Body of pancreas (tissue), 4 donors: ENCODE data around the gene TRMT1.

ENCODE experiments used
- CTCF ChIP-seq, 7 experiments: fragments of 450-650 bp in 4 of 7; fragments of 200-600 bp in 3 of 7; sonication (generic) in 3 of 7; IDR thresholded peaks; one replicate each; pipeline ENCODE4 v1.5.1; 2016 to 2019; ENCODE audit warnings: antibody characterized with exemption in 7 of 7
- POLR2A ChIP-seq, 3 donors: fragments of 450-650 bp; IDR thresholded peaks; one replicate each; pipeline ENCODE4 v1.6.1; 2016; ENCODE audit warnings: antibody characterized with exemption in 3 of 3, mild to moderate bottlenecking in 2 of 3

GRCh38 chr19:13078381-13078780, 38.2 kb downstream of the TRMT1 start:
- TF ChIP-seq CTCF (IDR thresholded peaks at IDR 0.05) (no peak), POLR2A (IDR thresholded peaks at IDR 0.05) (no peak)
